Muscle layer of colon (tissue), 2 donors: ENCODE results near the gene SH2D6.

Experiments used
- H3K27ac ChIP-seq: one replicate; pipeline ENCODE4 v1.7.0; 2013; ENCODE audit warnings: low read depth, mild to moderate bottlenecking, low read length, moderate library complexity
- H3K27me3 ChIP-seq, 2 donors: one replicate each; pipeline ENCODE4 v1.7.0; 2013; ENCODE audit warnings: low read length in 2 of 2, mild to moderate bottlenecking in 2 of 2; ENCODE audit not compliant: insufficient read depth in 2 of 2, control insufficient read depth in 1 of 2
- H3K36me3 ChIP-seq: one replicate; pipeline ENCODE4 v1.7.0; 2013; ENCODE audit warnings: mild to moderate bottlenecking, low read length; ENCODE audit not compliant: insufficient read depth
- H3K4me1 ChIP-seq: one replicate; pipeline ENCODE4 v1.7.0; 2013; ENCODE audit warnings: mild to moderate bottlenecking, low read length; ENCODE audit not compliant: insufficient read depth
- H3K4me3 ChIP-seq, 2 donors: one replicate each; pipeline ENCODE4 v1.7.0; 2013; ENCODE audit warnings: low read length in 2 of 2, low read depth in 1 of 2, mild to moderate bottlenecking in 1 of 2, moderate library complexity in 1 of 2
- H3K9ac ChIP-seq: one replicate; pipeline ENCODE4 v1.7.0; 2013; ENCODE audit warnings: low read length
- H3K9me3 ChIP-seq: one replicate; pipeline ENCODE4 v1.7.0; 2013; ENCODE audit warnings: mild to moderate bottlenecking, low read length
- donor health status: abdominal sarcoma.
- donor health status: Adenocarcinoma of cecum.

Gene SH2D6

GRCh38 chr2:85429213-85429923 lies 10.9 kb downstream of the SH2D6 start:
- H3K27me3 ChIP-seq: no peaks in the 10 kb centered on the region
- H3K36me3 ChIP-seq: no peaks in the 10 kb centered on the region
- H3K9ac ChIP-seq: no peak overlapping the region
- H3K4me1 ChIP-seq: peaks cover 12% of the 10 kb centered on the region
- H3K9me3 ChIP-seq: no peaks in the 10 kb centered on the region
- H3K27ac ChIP-seq: no peak overlapping the region
- no peak overlapping the region for H3K4me3 ChIP-seq

GRCh38 chr2:85429924-85430289 lies 11.4 kb downstream of the SH2D6 start:
- H3K9me3 ChIP-seq: no peaks in the 10 kb centered on the region
- no peaks in the 10 kb centered on the region for H3K36me3 ChIP-seq
- H3K4me1 ChIP-seq: peaks cover 14% of the 10 kb centered on the region
- no peak overlapping the region for H3K4me3 ChIP-seq
- H3K9ac ChIP-seq: no peak overlapping the region
- no peaks in the 10 kb centered on the region for H3K27me3 ChIP-seq
- H3K27ac ChIP-seq: no peak overlapping the region

GRCh38 chr2:85430752-85431569 lies 12.4 kb downstream of the SH2D6 start:
- Histone ChIP-seq H3K4me1 (peaks cover 14% of the 10 kb centered on the region), H3K36me3 (no peaks in the 10 kb centered on the region), H3K9ac (no peak overlapping the region), H3K9me3 (no peaks in the 10 kb centered on the region), H3K4me3 (no peak overlapping the region), H3K27me3 (no peaks in the 10 kb centered on the region), H3K27ac (no peak overlapping the region)

- Histone ChIP-seq H3K36me3 (no peaks in the 10 kb centered on the region), H3K27ac (no peak overlapping the region), H3K9me3 (no peaks in the 10 kb centered on the region), H3K27me3 (no peaks in the 10 kb centered on the region), H3K9ac (no peak overlapping the region), H3K4me3 (no peak overlapping the region), H3K4me1 (peaks cover 16% of the 10 kb centered on the region)
These were observed 13.2 kb downstream of the SH2D6 start for GRCh38 chr2:85431570-85432205.

DNA sequence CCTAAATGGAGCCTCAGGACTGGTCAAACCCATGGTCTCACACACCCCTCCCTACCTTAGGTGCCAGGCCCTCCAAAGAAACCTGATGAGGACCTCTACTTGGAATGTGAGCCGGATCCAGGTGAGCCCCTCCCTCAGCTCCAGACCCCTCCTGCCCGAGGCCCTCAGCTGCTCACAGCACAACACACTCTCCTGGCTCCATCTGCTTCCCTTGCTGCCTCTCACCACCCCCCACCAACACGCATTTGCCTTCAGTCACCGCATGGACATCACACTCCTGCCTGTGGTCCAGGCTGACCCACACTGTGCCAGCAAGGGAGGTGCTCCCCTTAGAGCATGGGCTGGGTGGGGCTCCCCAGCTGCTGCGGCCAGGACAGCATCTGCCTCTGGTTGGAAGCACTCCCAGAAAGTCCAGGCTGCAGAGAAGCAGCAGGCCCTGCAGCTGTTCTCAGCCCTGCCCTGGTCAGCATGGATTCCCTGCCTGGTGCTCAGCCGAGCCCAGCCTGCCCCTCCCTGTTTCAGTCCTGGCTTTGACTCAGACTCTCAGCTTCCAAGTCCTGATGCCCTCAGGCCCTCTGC lies 15.1 kb downstream of the SH2D6 start:
- Histone ChIP-seq H3K4me3 (no peak overlapping the region), H3K36me3 (no peaks in the 10 kb centered on the region), H3K4me1 (peaks cover 29% of the 10 kb centered on the region), H3K27ac (peak overlapping the region; percentile 54), H3K27me3 (no peaks in the 10 kb centered on the region), H3K9me3 (no peaks in the 10 kb centered on the region), H3K9ac (no peak overlapping the region)

- Histone ChIP-seq H3K9ac (no peak overlapping the region), H3K4me3 (no peak overlapping the region), H3K4me1 (peaks cover 35% of the 10 kb centered on the region), H3K27me3 (no peaks in the 10 kb centered on the region), H3K9me3 (no peaks in the 10 kb centered on the region), H3K27ac (peak overlapping the region; percentile 41), H3K36me3 (no peaks in the 10 kb centered on the region)
These were observed 16.2 kb downstream of the SH2D6 start for GRCh38 chr2:85434696-85435095.

GRCh38 chr2:85435220-85435958 lies 16.9 kb downstream of the SH2D6 start:
- Histone ChIP-seq H3K9ac (no peak overlapping the region), H3K9me3 (no peaks in the 10 kb centered on the region), H3K36me3 (no peaks in the 10 kb centered on the region), H3K27me3 (no peaks in the 10 kb centered on the region), H3K4me3 (no peak overlapping the region), H3K4me1 (peaks cover 35% of the 10 kb centered on the region), H3K27ac (peak overlapping the region; percentile 41)

DNA sequence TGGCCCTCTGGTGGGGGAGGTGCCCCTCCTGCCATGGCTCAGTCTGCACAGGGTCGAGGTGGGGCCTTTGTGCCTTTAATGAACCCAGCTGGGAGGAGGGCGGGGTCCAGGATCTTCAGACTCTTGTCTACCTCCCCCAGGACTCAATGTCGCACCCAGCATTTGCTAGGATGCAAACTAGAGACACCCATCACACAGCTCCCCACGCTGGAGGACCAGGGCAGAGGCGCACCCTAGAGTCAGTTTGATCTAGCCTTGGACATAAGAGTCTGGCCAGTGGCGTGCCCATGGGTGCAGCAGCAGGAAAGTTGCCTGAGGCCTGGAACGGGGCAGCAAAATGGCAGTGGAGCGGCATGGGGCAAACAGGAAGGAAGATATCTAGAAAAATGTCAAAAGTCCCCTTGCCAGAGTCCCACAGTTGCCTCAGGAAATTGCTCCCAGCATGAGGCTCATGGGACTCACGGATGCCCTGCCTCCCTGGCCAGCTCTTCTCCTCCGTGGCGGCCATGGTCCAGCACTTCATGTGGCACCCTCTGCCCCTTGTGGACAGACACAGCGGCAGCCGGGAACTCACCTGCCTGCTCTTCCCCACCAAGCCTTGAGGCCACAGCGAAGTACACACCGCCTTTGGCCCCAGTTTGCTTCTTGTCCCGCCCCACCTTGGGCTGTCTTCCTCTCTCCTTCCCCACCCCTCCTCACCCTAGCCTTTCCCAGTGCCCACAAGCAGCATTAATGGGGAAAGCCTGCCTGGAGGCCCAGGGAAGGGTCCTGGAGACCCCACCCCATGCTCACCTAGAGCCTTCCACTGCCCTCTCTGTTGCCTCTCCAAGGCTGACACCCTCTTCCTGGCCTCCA lies 17.7 kb downstream of the SH2D6 start:
- Histone ChIP-seq H3K4me3 (no peak overlapping the region), H3K9me3 (no peaks in the 10 kb centered on the region), H3K36me3 (no peaks in the 10 kb centered on the region), H3K9ac (peak overlapping the region; percentile 62), H3K4me1 (peaks cover 35% of the 10 kb centered on the region), H3K27me3 (no peaks in the 10 kb centered on the region), H3K27ac (peak overlapping the region; percentile 86)

DNA sequence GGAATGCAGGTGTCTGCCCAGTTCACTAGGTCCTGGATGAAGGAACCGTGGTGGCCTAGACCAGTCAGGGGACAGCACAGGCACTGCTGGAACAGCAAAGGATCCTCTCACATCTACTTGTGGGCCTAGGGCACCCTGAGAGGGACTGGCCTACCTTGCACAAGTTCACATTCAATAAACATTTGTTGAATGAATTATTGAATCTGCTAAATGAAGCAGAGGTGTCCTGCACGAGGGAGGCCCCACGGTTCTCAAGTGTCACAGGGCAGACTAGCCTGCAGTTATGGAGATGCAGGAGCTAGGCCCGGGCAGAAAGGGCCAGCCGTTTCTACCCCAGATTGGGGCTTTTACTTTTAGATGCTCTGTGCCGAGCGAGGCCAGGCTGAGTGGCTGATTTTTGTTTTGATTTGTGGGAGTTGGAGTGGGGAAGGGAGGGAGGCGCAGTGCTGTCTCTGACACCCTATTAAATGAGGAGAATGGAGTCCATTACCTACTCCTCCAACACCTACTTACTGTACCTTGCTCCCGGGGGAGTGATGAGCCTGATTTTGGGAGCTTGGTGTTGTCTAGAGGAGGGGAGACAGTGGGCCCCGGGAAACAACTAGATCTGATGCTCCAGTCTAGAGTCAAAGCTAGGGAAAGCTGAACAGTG lies 18.4 kb downstream of the SH2D6 start:
- peaks cover 35% of the 10 kb centered on the region for H3K4me1 ChIP-seq

More for the DNA sequence above, 18.4 kb downstream of the SH2D6 start:
- H3K27ac ChIP-seq: peak overlapping the region; percentile 86
- no peaks in the 10 kb centered on the region for H3K27me3 ChIP-seq
- peak overlapping the region; percentile 62 for H3K9ac ChIP-seq
- peak overlapping the region; percentile 22 to 28 for H3K4me3 ChIP-seq
- H3K36me3 ChIP-seq: no peaks in the 10 kb centered on the region
- no peaks in the 10 kb centered on the region for H3K9me3 ChIP-seq
